Gastrocnemius medialis (tissue), 4 donors: Measurements from ENCODE around the gene PAFAH2.

Source experiments
- POLR2A ChIP-seq, 2 donors: fragments of 450-650 bp; IDR thresholded peaks; one replicate each; pipeline ENCODE4 v1.6.1; 2017; ENCODE audit warnings: antibody characterized with exemption in 2 of 2, mild to moderate bottlenecking in 2 of 2, moderate library complexity in 2 of 2
- TF ChIP-seq, protein P1 (sequence below), 5 experiments: fragments of 450-650 bp in 3 of 5; fragments of 200-600 bp in 2 of 5; sonication (generic) in 2 of 5; IDR thresholded peaks in 4 of 5; conservative IDR thresholded peaks in 1 of 5; 1 replicate in 4 of 5; 2 replicates in 1 of 5; pipeline ENCODE4 v1.5.1; 2016 to 2019; ENCODE audit warnings: antibody characterized with exemption in 5 of 5, mild to moderate bottlenecking in 3 of 5, moderate library complexity in 3 of 5

DNA sequence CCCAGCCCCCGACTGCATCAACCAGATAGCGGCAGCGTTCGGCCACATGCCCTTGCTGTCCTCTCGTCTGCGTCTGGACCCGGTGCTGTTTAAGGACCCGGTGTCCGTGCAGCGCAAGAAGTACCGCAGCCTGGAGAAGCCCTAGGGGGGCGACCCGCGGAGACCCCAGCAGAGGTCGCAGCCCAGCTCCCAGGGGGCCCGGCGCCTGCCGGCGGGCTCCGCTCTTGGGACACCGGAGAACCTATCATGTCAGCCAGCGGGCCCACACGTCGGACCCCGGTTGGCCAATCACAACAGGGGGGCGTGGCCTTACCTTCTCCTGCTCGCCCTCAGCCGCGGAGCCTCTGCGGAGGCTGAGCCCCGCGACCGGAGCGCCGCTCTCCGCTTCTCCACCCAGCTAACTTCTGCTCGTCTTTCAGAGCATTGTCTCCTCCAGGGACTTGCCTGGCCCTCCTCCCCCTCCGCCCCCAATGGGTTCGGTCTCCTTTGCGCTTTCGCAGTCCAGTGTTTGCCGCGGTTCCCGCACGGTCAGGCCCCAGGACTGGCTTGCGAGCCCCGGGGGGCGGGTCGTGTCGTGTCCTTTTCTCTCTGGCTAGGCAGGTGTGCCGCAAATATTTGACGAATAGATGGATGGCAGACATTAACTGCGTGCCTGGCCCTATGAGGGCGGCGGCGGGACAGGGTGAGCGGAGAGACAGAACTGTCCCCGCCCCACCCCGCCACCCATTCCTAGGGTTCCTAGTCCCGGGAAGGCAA is 37.5 kb upstream of the PAFAH2 start:
- TF ChIP-seq, protein P1, sequence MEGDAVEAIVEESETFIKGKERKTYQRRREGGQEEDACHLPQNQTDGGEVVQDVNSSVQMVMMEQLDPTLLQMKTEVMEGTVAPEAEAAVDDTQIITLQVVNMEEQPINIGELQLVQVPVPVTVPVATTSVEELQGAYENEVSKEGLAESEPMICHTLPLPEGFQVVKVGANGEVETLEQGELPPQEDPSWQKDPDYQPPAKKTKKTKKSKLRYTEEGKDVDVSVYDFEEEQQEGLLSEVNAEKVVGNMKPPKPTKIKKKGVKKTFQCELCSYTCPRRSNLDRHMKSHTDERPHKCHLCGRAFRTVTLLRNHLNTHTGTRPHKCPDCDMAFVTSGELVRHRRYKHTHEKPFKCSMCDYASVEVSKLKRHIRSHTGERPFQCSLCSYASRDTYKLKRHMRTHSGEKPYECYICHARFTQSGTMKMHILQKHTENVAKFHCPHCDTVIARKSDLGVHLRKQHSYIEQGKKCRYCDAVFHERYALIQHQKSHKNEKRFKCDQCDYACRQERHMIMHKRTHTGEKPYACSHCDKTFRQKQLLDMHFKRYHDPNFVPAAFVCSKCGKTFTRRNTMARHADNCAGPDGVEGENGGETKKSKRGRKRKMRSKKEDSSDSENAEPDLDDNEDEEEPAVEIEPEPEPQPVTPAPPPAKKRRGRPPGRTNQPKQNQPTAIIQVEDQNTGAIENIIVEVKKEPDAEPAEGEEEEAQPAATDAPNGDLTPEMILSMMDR (IDR thresholded peaks at IDR 0.05 in 4 of 5, conservative IDR thresholded peaks at IDR 0.05 in 1 of 5), result peak in 2 of 5 experiments; percentile 8 to 32
- TF ChIP-seq POLR2A (IDR thresholded peaks at IDR 0.05), result peak; percentile 99
